Stromal cell of bone marrow (primary cell): Measurements from ENCODE around the gene MRPL58.
A peak's percentile ranks its signal among the peaks of the same experiment; 100 is the strongest.
"Not testable (repeated sequence)": the region's sequence is repeated elsewhere in the genome, so short reads cannot be mapped to it uniquely, and the experiment has no call there.

Experiments
- DNase-seq: peaks from one replicate; pipeline ENCODE4 v3.0.0-alpha.2; 2012; ENCODE audit warnings: low read depth

Gene MRPL58

DNA sequence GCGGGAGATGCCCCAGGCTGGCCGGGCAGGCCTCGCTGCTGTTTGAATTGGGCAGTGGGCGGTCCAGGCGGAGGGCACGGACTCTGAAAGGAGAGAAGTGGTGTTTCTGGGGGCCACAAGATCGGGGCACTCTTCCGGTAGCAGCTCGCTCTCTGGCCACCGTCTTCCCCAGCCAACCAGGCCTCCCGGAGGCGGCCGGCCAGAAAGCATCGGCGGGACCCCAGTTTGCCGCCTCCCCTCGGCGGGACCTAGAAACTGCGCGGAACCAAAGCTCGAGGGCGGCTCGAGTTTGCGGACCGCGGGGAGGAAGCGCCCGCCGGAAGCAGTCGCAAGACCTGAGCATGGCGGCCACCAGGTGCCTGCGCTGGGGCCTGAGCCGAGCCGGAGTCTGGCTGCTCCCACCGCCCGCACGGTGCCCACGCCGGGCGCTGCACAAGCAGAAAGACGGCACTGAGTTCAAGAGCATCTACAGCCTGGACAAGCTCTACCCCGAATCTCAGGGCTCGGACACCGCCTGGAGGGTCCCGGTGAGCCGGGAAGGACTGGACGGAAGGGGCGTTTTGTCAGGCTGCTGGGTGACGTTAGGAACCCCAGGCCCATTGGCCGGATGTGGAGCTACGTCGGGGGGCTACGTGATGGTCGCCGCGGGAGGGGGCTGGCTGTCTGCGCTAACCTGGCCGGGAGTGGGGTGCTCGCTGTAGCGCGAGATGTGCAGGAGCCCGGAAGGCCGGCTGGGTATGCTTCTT is at the start of gene MRPL58:
Gene MRPL58, plus strand, starts transcription at position 325 of the 746 bp plus-strand sequence. Its CDS starts 17 bp downstream, at position 342.
- DNase-seq: peak; percentile 65

DNA sequence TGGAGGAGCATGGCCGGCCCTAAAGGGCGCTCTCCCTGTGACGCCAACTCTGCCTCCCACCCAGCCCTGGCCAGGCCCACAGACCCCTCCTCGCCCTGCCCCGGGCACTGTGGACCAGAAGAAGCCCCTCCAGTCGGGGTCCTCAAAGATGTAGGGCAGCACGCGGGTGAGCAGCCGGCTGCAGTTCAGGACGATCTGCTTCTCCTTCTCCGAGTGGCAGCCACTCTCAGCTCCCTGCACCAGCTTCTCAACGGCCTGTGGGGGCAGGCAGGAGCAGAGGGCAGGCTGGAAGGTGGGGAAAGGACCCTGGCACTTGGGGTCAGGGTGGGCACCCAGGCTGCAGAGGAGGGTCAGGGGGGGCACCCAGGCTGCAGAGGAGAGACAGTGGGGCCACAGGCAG is 48.8 kb upstream of the MRPL58 start:
- no peak for DNase-seq

DNA sequence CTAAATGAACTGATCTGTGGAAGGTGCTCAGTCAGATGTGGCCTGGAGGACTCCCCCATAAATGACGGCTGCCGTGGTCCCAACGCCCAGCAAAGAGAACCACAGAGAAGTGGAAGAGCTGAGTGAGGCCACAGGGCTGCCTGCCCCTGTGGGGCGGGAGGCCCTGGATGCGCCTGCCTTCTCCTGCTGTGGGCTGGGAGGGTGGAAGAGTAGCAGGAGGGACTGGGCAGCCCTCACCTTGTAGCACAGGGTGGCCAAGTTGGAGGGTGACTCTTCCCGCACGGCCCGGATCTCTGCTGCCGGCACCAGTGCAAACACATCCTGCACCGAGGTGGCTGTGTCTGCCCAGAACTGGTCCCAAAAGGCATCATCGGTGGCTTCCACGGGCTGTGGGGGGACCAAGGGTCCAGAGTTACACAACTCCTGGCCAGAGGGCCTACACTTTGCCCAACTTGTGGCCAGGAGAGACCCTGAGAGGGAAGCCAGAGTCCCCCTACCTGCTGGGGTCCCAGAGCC is 48.2 kb upstream of the MRPL58 start:
- no peak for DNase-seq

DNA sequence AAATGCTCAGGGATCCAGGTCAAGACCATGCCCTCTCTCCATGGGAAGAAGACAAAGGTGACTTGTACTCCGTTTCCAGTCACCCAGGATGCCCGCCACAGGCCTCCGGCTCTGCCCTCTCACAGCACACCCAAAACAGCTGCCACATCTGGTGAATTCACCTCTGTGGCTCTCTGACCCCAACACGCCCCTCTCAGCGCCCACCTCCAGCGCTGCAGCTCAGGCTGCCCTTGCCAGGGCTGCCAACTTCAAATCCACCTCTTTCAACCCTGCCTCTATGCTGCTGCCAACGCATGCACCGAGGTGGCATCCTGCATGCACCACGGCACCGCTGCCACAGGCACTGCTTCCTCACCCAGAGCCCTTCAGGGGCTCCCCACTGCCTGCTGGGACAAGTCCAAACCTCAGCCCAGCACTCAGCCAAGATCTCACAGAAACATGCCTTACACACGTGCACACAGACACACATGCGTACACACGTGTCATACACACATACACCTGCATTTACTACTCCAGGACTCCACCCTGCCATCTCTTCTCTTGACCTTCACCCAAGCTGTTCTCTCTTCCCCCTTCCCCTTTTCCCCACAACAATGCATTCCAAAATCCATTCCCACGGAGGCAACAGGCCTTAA is 47.4 kb upstream of the MRPL58 start:
- DNase-seq: no peak

DNA sequence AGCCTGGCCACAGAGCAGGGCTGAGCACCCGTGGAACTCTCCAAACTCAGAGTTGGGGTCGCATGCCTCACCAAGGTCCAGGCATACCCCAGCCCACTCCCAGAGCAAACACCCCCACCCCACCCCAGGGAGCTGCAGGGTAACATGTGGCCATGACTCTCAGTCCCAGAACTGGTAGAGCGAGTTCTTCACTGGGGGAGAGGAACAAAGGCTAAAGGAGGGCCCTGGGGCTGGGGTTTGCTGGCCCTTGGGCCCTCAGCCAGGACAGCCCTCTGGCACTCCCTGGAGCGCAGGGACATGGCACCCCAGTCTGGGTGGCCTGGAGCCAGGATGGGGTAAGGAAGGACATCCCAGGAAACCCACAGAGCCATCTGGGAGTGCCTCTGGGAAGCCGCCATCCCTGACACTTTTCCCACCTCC is 44.1 kb upstream of the MRPL58 start:
- DNase-seq: no peak

DNA sequence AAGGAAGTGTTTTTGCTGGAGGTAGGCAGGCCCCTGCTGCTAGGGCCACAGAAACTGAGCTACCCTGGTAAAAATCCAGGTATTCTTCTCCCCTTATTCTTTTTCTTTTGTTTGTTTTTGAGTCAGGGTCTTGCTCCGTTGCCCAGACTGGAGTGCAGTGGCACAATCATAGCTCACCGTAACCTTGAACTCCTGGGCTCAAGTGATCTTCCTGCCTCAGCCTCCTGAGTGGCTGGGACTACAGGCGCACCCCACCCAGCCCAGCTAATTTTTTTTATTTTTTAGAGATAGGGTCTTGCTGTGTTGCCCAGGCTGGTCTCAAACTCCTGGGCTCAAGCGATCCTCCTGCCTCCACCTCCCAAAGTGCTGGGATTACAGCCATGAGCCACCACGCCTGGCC is 43.0 kb upstream of the MRPL58 start:
- DNase-seq: not testable (repeated sequence)

DNA sequence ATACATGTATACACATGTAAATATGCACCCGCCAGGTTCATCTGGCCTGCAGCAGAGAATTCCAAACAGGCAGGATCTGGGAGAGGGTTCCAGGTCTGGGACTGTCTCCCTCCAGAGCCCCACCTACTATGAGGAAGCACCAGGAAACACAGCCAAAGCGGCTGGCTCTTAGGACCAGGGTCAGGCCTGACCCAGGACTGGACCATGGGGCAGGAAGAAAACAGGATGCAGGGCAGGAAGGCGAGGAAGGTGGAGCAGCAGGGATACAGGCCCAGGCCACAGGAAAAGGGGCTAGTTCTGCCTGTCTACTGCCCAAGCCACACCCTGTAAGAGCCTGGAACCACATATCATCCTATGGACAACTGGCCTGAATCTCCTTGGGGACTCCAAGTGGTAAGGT is 42.1 kb upstream of the MRPL58 start:
- DNase-seq: no peak

DNA sequence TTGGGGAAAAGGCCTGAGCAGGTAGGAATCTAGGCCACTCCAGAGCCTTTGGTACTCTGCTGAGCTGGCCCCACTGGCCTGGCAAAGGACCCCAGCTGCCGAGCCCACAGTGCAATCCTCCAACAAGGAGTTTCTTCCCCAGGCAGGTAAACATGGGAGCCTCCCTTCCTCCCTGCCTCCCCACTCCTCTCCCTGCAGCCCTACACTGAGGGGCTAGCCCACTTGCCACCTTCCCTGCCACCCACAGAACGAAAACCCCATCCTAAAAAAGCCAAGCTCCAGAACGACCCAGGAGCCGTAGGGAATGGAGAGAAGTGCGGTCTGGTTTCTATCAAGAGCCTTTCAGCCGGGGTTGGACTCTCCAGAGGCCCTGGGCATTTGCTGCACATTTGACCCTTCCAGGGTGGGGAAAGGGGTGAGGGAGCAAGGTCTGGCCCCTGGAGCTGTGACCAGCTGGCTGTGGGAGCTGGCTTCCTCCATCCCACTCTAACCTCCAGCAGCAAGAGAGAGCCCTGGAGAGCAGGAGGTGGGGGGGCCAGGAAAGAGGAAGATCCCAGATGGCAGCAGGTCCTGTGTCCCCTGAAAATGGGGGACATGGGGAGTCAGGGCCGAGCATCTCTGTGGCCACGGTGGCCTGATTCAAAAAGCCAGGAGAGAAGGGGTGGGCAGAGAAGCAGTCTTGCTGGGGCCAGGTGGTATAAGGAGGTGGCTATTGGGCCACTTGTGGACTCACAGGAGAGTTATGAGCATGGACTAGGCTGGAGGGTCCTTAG is 41.2 kb upstream of the MRPL58 start:
- DNase-seq: no peak

DNA sequence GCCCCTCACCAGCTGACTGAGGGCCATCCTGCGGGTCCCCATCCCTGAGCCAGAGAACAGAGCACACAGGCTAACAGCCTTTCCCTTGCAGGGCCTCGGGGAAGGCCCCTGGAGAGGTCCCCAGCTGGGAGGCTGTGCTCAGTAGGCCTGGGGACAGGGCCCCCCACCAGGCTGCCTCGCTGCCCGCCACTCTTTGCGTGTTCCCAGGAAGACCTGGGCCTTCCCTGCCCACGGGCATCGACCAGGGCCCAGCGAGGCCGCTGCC is 40.7 kb upstream of the MRPL58 start:
- no peak for DNase-seq

DNA sequence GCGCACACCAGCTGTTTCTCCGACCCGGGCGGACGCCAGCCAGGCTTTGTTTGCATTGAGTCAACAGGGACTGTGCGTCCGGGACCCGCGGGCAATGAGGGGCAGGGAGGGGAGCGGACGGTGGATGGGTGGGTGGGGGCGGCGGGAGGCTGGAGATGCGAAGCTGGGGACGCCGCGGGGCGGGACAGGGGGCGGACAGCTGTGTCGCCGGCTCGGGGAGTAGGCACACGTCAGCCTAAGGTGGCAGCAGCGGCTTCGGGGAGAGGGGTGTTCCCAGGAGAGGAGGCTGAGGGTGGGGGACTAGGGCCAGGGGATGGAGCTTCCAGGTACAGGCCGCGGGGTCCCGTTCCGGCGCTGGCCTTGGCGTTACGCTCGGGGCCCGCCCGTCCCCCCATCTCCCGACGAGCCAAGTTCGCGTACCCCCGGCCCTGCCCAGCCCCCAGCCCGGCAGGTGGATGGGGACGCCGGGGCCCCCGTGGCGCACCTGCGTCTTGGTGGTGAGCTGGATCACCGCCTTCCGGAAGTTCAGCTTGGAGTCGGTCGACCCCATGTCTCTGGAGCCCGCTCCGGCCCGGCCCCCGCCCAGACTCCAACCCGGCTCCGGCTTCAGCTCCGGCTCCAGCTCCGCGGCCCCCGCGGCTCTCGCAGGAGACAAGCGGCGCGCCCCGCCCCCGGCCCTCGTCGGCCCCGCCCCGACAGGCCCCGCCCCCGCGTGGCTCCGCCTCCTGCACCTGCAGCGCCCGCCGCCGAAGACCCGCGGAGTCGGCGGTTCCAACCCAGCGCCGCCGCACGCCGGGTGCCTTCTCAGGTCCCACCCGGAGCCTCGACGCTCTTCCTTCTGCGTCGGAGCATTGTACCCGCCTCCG is 40.1 kb upstream of the MRPL58 start, which contains the start of gene HID1:
Gene HID1, minus strand, starts transcription at position 653 of the 866 bp plus-strand sequence. Its CDS starts 103 bp downstream, at position 550.
- DNase-seq: no peak

DNA sequence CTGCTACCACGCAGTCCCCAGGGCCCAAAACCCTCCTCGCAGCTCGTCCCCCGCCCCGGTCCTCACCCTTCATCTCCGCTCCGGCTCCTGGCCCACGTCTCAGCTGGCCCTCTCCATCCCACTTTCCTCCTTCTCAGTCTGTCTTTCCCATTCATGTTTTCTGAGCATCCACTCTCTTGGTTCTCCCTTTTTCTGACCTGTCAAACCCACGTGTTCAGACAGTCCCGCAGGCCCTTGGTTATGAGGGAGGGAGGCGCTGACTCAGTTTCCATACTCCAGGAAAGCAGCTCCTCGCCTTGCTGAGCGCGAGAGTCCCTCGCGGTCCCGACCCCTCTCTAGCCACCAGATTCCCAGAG is 39.5 kb upstream of the MRPL58 start:
- no peak for DNase-seq

DNA sequence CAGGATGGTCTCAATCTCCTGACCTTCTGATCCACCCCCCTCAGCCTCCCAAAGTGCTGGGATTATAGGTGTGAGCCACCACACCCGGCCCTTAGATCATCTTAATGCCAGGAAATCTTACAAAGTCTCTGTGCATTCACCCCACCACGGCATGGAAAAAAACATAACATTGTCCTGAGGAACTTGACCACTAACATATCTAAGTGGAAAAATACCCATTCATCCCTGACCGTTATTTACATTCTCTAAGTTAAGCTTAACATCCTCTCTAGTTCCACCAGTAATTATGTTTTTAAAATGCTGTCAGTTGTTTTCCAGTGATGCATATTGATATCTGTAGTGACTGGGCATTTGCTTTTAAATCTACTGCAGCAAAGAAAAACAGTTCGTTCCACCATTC is 36.5 kb upstream of the MRPL58 start:
- no peak for DNase-seq

DNA sequence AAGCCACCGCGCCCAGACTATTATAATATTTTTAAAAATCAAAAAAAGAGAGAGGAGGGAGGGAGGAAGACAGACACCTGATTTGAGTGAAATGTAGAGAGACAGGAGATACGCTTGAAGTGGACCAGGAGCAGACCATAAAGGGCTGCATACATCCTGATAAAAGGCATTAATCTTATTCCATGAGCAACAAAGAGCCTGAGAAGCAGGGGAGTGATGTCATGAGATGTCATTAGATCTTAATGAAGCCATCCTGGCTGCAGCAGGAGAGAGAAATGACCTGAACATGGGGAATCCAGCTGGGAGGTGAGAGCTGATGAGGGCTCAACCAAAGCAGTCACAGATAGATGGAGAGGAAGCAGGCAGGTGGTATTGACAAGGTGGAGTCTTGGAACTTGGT is 34.7 kb upstream of the MRPL58 start:
- no peak for DNase-seq

DNA sequence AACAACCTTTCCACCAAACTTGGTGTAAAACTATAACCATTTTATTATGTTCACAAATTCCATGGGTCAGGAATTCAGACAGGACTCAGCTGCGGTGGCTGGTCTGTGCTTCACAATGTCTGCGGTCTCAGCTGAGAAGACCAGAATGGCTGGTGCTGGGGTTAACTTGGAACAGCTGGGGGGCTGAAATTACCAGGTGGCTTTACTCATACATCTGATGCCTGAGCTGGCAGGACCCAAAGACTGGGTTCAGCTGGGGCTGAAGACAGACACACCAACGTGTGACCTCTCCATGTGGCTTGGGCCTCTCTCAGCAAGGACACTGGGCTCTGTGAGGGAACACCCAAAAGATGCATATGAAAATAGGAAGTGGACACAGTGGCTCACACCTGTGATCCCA is 34.2 kb upstream of the MRPL58 start:
- no peak for DNase-seq

DNA sequence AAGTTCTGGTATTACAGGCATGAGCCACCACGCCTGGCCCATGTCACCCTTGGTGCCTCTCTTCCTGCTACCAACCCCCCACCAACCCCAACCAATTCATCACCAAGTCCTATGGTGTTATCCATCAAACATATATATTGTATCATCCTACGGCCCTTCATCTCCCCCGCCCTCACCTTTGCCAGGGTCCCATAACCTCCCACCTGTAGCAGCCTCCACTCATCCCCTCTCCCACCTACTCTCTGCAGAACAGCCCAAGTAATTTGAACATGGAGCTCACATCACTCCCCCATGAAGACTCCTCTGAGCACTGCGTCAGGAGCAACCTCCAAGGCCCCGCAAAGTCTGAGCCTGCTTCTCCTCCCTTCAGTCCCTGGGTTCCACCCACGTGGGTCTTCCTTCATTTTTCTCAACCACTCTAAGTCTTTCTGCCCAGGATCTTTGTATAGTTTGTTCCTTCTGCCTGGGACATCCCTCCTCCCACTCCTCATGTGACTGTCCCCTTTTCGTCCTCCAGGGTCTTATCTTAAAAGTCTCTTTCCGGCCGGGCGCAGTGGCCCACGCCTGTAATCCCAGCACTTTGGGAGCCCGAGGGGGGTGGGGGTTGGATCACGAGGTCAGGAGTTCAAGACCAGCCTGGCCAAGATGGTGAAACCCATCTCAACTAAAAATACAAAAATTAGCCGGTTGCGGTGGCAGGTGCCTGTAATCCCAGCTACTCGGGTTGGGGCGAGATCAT is 32.9 kb upstream of the MRPL58 start:
- no peak for DNase-seq

DNA sequence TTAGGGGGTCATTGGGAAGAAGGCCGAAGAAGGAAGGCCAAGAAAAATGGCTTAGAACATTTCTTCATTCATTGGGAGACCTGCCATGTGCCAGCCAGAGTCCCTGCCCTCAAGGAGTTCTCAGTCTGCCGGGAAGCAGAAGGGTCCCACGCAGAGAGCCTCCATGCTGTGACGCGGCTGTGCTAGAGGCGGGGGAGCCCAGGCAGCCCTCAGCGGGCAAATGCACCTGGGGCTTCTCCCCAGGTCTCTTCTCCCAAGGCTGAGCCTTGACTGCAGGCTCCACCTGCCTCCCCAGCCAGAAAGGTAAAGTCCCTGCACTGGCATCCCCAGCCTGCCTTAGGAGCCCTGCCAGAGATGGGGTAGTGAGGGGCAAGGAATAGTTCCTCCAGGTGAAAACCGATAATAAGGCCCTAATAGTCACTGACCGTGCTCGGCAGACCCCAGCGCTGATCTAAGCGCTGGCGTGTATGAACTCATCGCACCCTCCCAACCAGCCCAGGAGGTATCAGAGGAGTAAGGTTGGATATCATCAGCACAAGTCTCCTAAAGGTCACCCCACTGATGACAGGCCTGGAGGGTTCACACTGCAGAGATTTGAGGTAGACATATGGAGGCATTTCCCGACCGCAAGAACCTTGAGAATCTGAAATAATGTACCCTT is 31.0 kb upstream of the MRPL58 start:
- DNase-seq: no peak

DNA sequence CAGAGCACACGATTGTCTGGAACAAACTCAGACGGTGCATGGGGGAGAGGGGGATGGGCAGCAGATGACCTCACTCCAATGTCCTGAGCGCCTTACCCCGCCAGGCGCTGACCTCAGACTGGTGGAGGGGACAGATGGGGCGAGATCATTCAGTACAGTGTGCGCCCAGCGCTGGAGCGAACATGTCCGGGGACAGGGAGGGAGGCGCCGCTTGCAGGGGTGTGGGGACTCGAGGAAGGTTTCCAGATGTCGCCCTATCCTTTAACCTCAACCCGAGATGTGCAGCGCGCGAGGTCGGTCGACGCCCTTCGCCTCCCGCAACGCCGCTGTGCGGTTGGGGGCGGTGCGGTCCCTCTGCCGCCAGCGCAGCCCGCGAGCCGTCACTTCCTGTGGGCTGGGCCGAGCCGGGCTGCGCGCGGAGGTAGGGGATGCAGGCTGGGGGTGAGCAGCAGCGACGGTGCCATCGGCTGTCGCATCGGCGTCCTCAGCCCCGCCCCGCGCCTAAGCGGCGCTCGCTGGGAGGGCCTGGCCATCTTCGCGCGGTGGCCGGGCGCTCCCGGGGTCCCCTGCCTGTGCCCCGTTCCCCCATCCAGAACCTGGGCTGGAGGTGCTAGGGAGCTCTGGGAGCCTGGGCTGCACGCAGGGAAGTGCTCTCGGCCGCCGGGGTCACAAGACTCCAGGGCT is 30.3 kb upstream of the MRPL58 start:
- no peak for DNase-seq

DNA sequence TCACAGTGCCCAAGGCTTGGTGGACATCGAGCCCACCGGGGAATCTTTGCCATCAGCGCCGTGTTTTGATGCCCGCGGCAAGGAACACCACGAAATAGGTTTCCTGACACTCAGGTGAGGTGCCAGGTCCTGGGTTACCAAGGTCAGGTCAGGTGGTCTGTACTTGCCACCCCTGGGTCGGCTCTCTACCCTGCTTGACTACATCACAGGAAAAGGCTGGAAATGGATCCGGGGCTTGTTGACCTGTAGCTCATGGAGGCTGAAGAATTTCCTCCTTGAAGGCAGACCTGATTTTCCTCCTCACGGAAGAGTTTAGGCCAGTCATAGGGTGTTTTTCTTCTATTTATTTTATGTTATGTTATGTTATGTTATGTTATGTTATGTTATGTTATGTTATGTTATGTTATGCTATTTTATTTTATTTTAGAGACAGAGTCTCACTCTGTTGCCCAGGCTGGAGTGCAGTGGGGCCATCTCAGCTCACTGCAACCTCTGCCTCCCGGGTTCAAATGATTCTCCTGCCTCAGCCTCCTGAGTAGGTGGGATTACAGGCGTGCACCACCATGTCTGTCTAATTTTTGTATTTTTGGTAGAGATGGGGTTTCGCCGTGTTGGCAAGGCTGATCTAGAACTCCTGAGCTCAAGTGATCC is 29.7 kb upstream of the MRPL58 start:
- not testable (repeated sequence) for DNase-seq

DNA sequence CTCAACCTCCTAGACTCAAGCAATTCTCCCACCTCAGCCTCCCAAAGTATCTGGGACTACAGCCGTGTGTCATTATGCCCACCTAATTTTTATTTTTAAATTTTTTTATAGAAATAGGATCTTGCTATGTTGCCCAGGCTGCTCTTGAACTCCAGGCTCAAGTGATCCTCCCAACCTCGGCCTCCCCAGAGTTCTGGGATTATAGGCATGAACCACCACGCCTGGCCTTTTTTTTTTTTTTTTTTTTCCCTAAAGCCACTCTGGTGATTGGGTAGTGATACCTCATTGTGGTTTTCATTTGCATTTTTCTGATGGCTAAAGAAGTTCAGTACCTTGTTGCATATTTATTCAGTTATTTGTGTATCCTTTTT is 26.3 kb upstream of the MRPL58 start:
- DNase-seq: no peak

DNA sequence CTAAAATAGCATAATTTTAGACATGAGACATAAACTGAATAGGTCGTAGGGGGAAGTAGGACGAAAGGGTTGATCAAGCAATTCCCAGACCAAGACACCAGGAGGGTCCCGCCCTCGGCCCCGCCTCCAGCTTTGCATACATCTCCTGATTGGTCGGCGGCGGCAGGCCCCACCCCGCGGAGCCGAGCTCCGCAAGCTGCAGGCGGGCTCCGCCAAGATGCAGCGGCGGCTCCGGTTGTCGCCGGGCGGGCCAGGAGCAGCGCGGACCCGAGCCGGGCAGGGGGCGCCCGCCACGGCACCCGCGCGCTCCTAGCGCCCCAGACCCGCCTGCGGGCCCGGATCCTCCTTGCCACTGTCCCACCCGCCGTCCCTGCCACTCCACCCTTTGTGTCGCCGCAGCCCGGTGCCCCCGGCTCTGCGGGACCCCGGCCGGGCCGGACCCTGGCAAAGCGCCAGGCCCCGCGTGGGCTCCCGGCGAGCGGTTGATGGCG is 25.0 kb upstream of the MRPL58 start, which contains the start of gene CDR2L:
Gene CDR2L, plus strand, starts transcription at position 215 of the 491 bp plus-strand sequence. CDS start 412 bp downstream, outside the sequence.
- peak; percentile 85 for DNase-seq
